Lower leg skin (tissue), 4 donors: Measurements from ENCODE around the gene KIF21B. TPM values are rescaled to one million over a fixed set of nuclear protein-coding genes. Genes with fewer than 3 reads are reported as not detected.

Source experiments
- DNase-seq, 2 donors: peaks; one replicate each; pipeline ENCODE4 v3.0.0-alpha.2; 2019; ENCODE audit warnings: low spot score in 2 of 2
- H3K4me3 ChIP-seq: fragments of 200-600 bp; sonication (generic); 2 replicates; pipeline ENCODE4 v1.5.1; 2017; ENCODE audit warnings: mild to moderate bottlenecking, low read depth; ENCODE audit not compliant: poor library complexity, severe bottlenecking
- POLR2A ChIP-seq, 2 donors: fragments of 450-650 bp; IDR thresholded peaks; one replicate each; pipeline ENCODE4 v1.6.1; 2016 to 2017; ENCODE audit warnings: antibody characterized with exemption in 2 of 2, mild to moderate bottlenecking in 1 of 2, moderate library complexity in 1 of 2
- WGBS, 2 donors: methylation state at CpG; one replicate each; pipeline ENCODE4 v1.1.5; 2018; 5-methylcytosine and 5-hydroxymethylcytosine counted together
- intact Hi-C: fragments of 100-400 bp; cut with DNase I; formaldehyde crosslinking; loops from one replicate; pipeline ENCODE4 v1.15.0; 2023; ENCODE audit warnings: low total_unique reads
- total RNA-seq, 4 donors: library from RNA; depleted of rRNA; stranded (reverse); fragments of >200 nt; gene quantifications; one replicate each; pipeline ENCODE4 v1.1.0, GENCODE V29; 2016
- TF ChIP-seq, protein P1 (sequence below), 3 donors: fragments of 450-650 bp; IDR thresholded peaks; one replicate each; pipeline ENCODE4 v1.5.1; 2016; ENCODE audit warnings: antibody characterized with exemption in 3 of 3, mild to moderate bottlenecking in 3 of 3, moderate library complexity in 2 of 3

KIF21B gene
- total RNA-seq, 4 donors from 2014 or later: 0.38 to 1.6 (median 1.0) TPM

DNA sequence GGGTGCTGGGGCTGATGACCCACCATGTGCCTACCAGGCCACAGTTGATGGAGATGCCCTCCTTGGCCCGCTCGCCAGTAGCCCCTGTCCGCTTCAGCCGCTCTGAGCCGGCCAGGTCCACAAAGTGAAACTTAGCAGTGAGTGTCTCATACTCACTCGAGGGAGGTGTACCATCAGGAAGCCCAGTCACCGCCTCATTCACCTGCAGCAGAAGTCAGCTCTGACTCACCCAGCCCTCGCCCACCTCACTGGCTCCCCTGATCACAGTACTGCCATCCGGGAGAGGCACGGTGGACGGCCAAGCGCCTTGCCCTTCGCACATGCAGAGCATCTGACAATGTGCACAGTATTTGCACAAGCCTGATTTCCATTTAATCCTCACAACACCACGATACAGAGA is 18.8 kb downstream of the KIF21B start:
- intact Hi-C loops: no loop called here
- no peak for DNase-seq
- TF ChIP-seq, protein P1, sequence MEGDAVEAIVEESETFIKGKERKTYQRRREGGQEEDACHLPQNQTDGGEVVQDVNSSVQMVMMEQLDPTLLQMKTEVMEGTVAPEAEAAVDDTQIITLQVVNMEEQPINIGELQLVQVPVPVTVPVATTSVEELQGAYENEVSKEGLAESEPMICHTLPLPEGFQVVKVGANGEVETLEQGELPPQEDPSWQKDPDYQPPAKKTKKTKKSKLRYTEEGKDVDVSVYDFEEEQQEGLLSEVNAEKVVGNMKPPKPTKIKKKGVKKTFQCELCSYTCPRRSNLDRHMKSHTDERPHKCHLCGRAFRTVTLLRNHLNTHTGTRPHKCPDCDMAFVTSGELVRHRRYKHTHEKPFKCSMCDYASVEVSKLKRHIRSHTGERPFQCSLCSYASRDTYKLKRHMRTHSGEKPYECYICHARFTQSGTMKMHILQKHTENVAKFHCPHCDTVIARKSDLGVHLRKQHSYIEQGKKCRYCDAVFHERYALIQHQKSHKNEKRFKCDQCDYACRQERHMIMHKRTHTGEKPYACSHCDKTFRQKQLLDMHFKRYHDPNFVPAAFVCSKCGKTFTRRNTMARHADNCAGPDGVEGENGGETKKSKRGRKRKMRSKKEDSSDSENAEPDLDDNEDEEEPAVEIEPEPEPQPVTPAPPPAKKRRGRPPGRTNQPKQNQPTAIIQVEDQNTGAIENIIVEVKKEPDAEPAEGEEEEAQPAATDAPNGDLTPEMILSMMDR (IDR thresholded peaks at IDR 0.05): no peak
- TF ChIP-seq POLR2A (IDR thresholded peaks at IDR 0.05): no peak
- H3K4me3 ChIP-seq: no peak overlapping the region
- WGBS, 2 donors: 91 to 96% methylated on average over 14 of the region's 14 CpGs

DNA sequence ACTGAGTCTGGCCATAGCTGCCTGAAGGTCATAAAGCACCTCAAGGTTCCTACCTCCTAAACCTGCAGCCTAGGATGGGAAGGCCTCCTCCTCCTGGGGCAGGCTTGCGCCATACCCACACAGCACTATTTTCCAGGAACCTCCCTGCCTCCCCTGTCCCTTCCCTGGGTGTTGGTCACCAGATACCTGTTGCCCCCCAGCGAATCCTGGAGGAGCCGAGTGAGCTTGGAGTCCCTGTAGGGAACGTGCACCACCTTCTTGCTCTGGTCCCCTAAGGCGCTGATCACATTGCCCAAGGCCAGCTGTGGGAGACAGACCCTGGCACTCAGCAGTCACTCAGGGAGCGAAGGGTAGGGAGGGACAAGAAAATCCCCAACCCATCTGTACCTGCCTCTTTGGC is 19.4 kb downstream of the KIF21B start:
- 97% methylated on average over 6 of the region's 6 CpGs for WGBS, 2 donors
- intact Hi-C loops: no loop called here
- no peak overlapping the region for H3K4me3 ChIP-seq
- no peak for DNase-seq
- TF ChIP-seq, protein P1 (IDR thresholded peaks at IDR 0.05): no peak
- TF ChIP-seq POLR2A (IDR thresholded peaks at IDR 0.05): no peak

DNA sequence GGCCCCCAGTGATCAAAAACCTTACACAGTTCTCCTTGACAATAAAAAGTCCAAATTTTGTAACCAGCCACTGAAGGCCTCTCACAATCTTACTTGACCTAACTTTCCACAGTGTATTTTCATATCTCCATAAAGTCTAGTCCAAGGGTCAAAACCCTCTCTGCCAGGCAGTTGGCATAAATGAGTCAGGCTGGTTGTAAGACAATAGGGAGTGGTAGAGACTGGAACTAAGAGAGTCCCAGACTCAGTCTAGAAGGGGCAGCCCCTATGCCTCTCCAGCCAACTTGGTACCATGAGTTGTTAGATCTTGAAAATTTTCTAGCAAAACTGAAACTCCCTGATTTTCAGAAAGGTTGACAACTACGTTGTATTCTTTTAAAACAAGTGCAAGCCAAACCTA is 21.0 kb downstream of the KIF21B start:
- 92 to 94% methylated on average over 1 of the region's 1 CpG for WGBS, 2 donors
- TF ChIP-seq POLR2A (IDR thresholded peaks at IDR 0.05): no peak
- TF ChIP-seq, protein P1 (IDR thresholded peaks at IDR 0.05): no peak
- no peak overlapping the region for H3K4me3 ChIP-seq
- intact Hi-C loops: no loop called here
- DNase-seq: no peak

DNA sequence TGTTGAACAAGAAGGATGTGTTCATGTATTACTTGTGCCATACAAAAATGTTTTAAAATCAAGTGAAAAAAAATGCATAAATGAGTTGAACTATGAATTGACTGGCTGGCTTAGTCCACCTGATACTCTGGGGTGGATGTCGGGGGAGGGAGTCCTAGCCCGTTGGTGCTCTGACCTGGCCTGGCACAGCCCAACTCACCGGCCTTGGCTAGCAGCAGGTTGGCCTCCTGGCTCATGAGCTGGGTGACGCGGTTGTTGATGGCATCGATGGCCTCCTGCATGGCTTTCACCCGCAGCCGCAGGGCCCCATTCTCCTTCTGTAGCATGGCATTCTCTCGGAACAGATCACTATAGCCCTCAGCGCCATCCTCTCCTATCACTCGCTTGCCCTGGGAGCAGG is 21.6 kb downstream of the KIF21B start:
- TF ChIP-seq, protein P1 (IDR thresholded peaks at IDR 0.05): no peak
- no peak for TF ChIP-seq POLR2A (IDR thresholded peaks at IDR 0.05)
- DNase-seq: no peak
- H3K4me3 ChIP-seq: no peak overlapping the region
- intact Hi-C loops: no loop called here
- WGBS, 2 donors: 92 to 94% methylated on average over 11 of the region's 11 CpGs

DNA sequence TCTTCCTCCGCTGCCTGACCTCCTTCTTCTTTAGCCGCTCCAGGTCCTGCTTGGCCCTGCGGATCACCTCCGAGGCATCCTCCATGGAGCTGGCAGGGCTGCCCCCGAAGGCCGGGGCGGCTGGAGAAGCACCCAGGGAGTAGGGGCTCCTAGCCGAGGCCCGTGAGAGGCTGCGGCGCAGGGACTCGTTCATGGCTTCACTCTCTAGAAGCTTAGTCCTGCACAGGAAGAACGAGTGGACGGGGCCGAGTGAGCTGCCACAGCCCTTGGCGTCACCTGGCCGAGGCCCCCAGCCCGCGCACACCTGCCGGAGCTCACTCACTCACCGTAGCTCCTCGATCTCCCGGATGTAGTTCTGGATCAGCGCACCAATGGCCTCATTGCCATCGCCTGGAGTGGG is 23.1 kb downstream of the KIF21B start:
- intact Hi-C loops: no loop called here
- WGBS, 2 donors: 94 to 97% methylated on average over 14 to 20 of the region's 25 CpGs
- TF ChIP-seq, protein P1 (IDR thresholded peaks at IDR 0.05): no peak
- TF ChIP-seq POLR2A (IDR thresholded peaks at IDR 0.05): no peak
- no peak for DNase-seq
- H3K4me3 ChIP-seq: no peak overlapping the region

DNA sequence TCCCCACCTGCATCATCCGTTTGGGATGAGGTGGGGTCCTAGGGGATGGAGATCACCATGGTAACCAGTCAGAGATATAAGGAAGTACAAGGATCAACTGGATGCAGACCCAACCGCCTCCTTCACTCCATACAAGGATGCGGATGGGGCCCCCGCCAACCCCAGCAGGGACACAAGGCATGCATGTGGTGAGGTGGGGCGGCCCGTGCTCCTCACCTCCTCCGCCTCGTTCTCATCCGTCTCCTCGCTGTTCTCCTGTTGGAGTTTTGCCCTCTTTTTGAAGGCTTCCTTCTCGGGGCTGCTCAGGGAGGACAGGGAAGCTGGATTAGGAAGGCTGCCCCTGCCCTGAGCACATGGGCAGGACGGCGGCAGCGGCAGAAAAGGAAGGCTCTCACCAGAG is 23.8 kb downstream of the KIF21B start:
- H3K4me3 ChIP-seq: no peak overlapping the region
- 92 to 94% methylated on average over 14 of the region's 14 CpGs for WGBS, 2 donors
- intact Hi-C loops: no loop called here
- TF ChIP-seq, protein P1 (IDR thresholded peaks at IDR 0.05): no peak
- TF ChIP-seq POLR2A (IDR thresholded peaks at IDR 0.05): no peak
- DNase-seq: no peak
